Neural cell (in vitro differentiated cells): ENCODE results near the gene CDH8. TPM values are rescaled to one million over a fixed set of nuclear protein-coding genes. Genes with fewer than 3 reads are reported as not detected.

Source experiments
- H2AFZ ChIP-seq: fragments of 200-600, 300-800 bp; sonication (generic), shearing (Covaris generic); 2 replicates; pipeline ENCODE4 v1.6.0; 2014; ENCODE audit warnings: low read depth, mild to moderate bottlenecking, antibody characterized with exemption, low read length, moderate library complexity
- H3F3A ChIP-seq: fragments of 200-600 bp; shearing (Covaris generic); 2 replicates; pipeline ENCODE4 v1.6.1; 2016; ENCODE audit warnings: mild to moderate bottlenecking, moderate library complexity, mixed read lengths, antibody characterized with exemption, low read length; ENCODE audit not compliant: insufficient read depth, poor library complexity, severe bottlenecking
- H3K27ac ChIP-seq: fragments of 200-600, 300-800 bp; sonication (generic), shearing (Covaris generic); 2 replicates; pipeline ENCODE4 v1.5.1; 2014; ENCODE audit warnings: mild to moderate bottlenecking, low read length, moderate library complexity
- H3K27me3 ChIP-seq: fragments of 300-800, 200-600 bp; sonication (generic), shearing (Covaris generic); 2 replicates; pipeline ENCODE4 v1.6.0; 2014; ENCODE audit warnings: mild to moderate bottlenecking, low read depth, low read length, moderate library complexity; ENCODE audit not compliant: insufficient read depth
- H3K36me3 ChIP-seq: fragments of 300-800, 200-600 bp; sonication (generic), shearing (Covaris generic); 2 replicates; pipeline ENCODE4 v1.5.1; 2014; ENCODE audit warnings: mild to moderate bottlenecking, antibody characterized with exemption, low read length, moderate library complexity; ENCODE audit not compliant: insufficient read depth
- H3K4me2 ChIP-seq: fragments of 300-800, 200-600 bp; sonication (generic), shearing (Covaris generic); 2 replicates; pipeline ENCODE4 v1.6.0; 2014; ENCODE audit warnings: mild to moderate bottlenecking, low read length
- H3K4me3 ChIP-seq: fragments of 300-800, 200-600 bp; sonication (generic), shearing (Covaris generic); 2 replicates; pipeline ENCODE4 v1.5.1; 2014; ENCODE audit warnings: mild to moderate bottlenecking, low read length, moderate library complexity
- H3K79me2 ChIP-seq: fragments of 200-600 bp; shearing (Covaris generic); replicated peaks from 2 replicates; pipeline ENCODE4 v1.6.0; 2014; ENCODE audit warnings: mild to moderate bottlenecking, low read length, moderate library complexity; ENCODE audit not compliant: insufficient read depth
- H3K9ac ChIP-seq: fragments of 300-800, 200-600 bp; sonication (generic), shearing (Covaris generic); 2 replicates; pipeline ENCODE4 v1.6.1; 2016; ENCODE audit warnings: mild to moderate bottlenecking, low read length, mixed read lengths
- H3K9me2 ChIP-seq: fragments of 200-600 bp; shearing (Covaris generic); 2 replicates; pipeline ENCODE4 v1.6.1; 2016; ENCODE audit warnings: mild to moderate bottlenecking, low read length, mixed read lengths; ENCODE audit not compliant: insufficient read depth
- H3K9me3 ChIP-seq: fragments of 200-600, 300-800 bp; sonication (generic), shearing (Covaris generic); 2 replicates; pipeline ENCODE4 v1.6.1; 2016; ENCODE audit warnings: mild to moderate bottlenecking, mixed run types, low read length, moderate library complexity, mixed read lengths
- H4K20me1 ChIP-seq: fragments of 200-600 bp; shearing (Covaris generic); 2 replicates; pipeline ENCODE4 v1.6.1; 2016; ENCODE audit warnings: mild to moderate bottlenecking, mixed run types; ENCODE audit not compliant: insufficient read depth
- CTCF ChIP-seq: fragments of 450-650 bp; IDR thresholded peaks from 2 replicates; pipeline ENCODE4 v1.5.1; 2014; ENCODE audit warnings: antibody characterized with exemption, mild to moderate bottlenecking, moderate library complexity; ENCODE audit not compliant: poor library complexity, severe bottlenecking
- EP300 ChIP-seq: fragments of 450-650 bp; conservative IDR thresholded peaks from 2 replicates; pipeline ENCODE4 v1.6.1; 2014; ENCODE audit warnings: antibody characterized with exemption, mild to moderate bottlenecking, moderate library complexity; ENCODE audit not compliant: poor library complexity, severe bottlenecking
- EZH2 ChIP-seq: fragments of 200-600, 300-800 bp; shearing (Covaris generic), sonication (generic); IDR thresholded peaks from 2 replicates; pipeline ENCODE4 v1.6.1; 2014; ENCODE audit warnings: antibody characterized with exemption, low read length, borderline replicate concordance, mild to moderate bottlenecking; ENCODE audit not compliant: insufficient read depth, poor library complexity, severe bottlenecking
- MXI1 ChIP-seq: fragments of 450-650 bp; conservative IDR thresholded peaks from 2 replicates; pipeline ENCODE4 v1.6.1; 2014; ENCODE audit warnings: antibody characterized with exemption, mild to moderate bottlenecking; ENCODE audit not compliant: poor library complexity, severe bottlenecking
- POLR2AphosphoS5 ChIP-seq: IDR thresholded peaks from 2 replicates; pipeline ENCODE4 v1.6.1; 2012
- RAD21 ChIP-seq: fragments of 450-650 bp; conservative IDR thresholded peaks from 2 replicates; pipeline ENCODE4 v1.6.1; 2014; ENCODE audit warnings: antibody characterized with exemption, mild to moderate bottlenecking, moderate library complexity
- REST ChIP-seq: IDR thresholded peaks from 2 replicates; pipeline ENCODE4 v1.6.1; 2012; ENCODE audit warnings: borderline replicate concordance
- SMC3 ChIP-seq: fragments of 450-650 bp; conservative IDR thresholded peaks from 2 replicates; pipeline ENCODE4 v1.6.1; 2014; ENCODE audit warnings: antibody characterized with exemption, mild to moderate bottlenecking, moderate library complexity; ENCODE audit not compliant: poor library complexity
- TAF1 ChIP-seq: IDR thresholded peaks from 2 replicates; pipeline ENCODE4 v1.6.1; 2012; ENCODE audit warnings: low read depth
- polyA plus RNA-seq: library from polyadenylated mRNA; depleted of rRNA; stranded (reverse); fragments of >200 nt; gene quantifications from 2 replicates; pipeline ENCODE4 v1.2.3, GENCODE V29; 2014

Gene CDH8
- polyA plus RNA-seq, 1 donor from 2014 or later: 5.0 TPM

- H2AFZ ChIP-seq: no peak overlapping the region
- H3K9me2 ChIP-seq: no peaks in the 10 kb centered on the region
- no peak for TF ChIP-seq MXI1
- H3K9ac ChIP-seq: no peak overlapping the region
- H3K27ac ChIP-seq: no peak overlapping the region
- H3K36me3 ChIP-seq: no peaks in the 10 kb centered on the region
- no peaks in the 10 kb centered on the region for H3K27me3 ChIP-seq
- no peaks in the 10 kb centered on the region for H3K79me2 ChIP-seq
- no peaks in the 10 kb centered on the region for H3K9me3 ChIP-seq
- H3F3A ChIP-seq: no peaks in the 10 kb centered on the region
- no peaks in the 10 kb centered on the region for H4K20me1 ChIP-seq
- no peak overlapping the region for H3K4me2 ChIP-seq
- H3K4me3 ChIP-seq: no peak overlapping the region
Measured at GRCh38 chr16:61909074-61909473, 127.2 kb downstream of the CDH8 start.

- H4K20me1 ChIP-seq: no peaks in the 10 kb centered on the region
- H3F3A ChIP-seq: no peaks in the 10 kb centered on the region
- no peak for TF ChIP-seq REST
- TF ChIP-seq TAF1: no peak
- no peak for TF ChIP-seq RAD21
- TF ChIP-seq MXI1: no peak
- no peak for TF ChIP-seq CTCF
- TF ChIP-seq POLR2AphosphoS5: no peak
- no peak for TF ChIP-seq SMC3
- no peak for TF ChIP-seq EP300
- no peak for TF ChIP-seq EZH2
- no peaks in the 10 kb centered on the region for H3K9me2 ChIP-seq
- no peaks in the 10 kb centered on the region for H3K9me3 ChIP-seq
- no peak overlapping the region for H3K9ac ChIP-seq
- no peak overlapping the region for H3K4me3 ChIP-seq
- H3K36me3 ChIP-seq: no peaks in the 10 kb centered on the region
- no peak overlapping the region for H3K4me2 ChIP-seq
- H3K79me2 ChIP-seq: no peaks in the 10 kb centered on the region
- H2AFZ ChIP-seq: no peak overlapping the region
- H3K27me3 ChIP-seq: no peaks in the 10 kb centered on the region
- H3K27ac ChIP-seq: no peak overlapping the region
Measured at GRCh38 chr16:61908426-61908825, 127.8 kb downstream of the CDH8 start.

- Histone ChIP-seq H3K79me2 (no peaks in the 10 kb centered on the region), H3K27ac (no peak overlapping the region), H3F3A (no peaks in the 10 kb centered on the region), H3K27me3 (no peaks in the 10 kb centered on the region), H3K4me3 (no peak overlapping the region), H4K20me1 (no peaks in the 10 kb centered on the region), H3K9ac (no peak overlapping the region), H3K36me3 (no peaks in the 10 kb centered on the region), H3K9me3 (no peaks in the 10 kb centered on the region), H2AFZ (no peak overlapping the region), H3K4me2 (no peak overlapping the region), H3K9me2 (no peaks in the 10 kb centered on the region)
- TF ChIP-seq MXI1 (no peak), TAF1 (no peak), SMC3 (no peak), REST (no peak), EZH2 (no peak), CTCF (no peak), POLR2AphosphoS5 (no peak), RAD21 (no peak), EP300 (no peak)
Measured at GRCh38 chr16:61901689-61902088, 134.5 kb downstream of the CDH8 start.
